ENCODE measurements around the gene DCAF15.
"Not testable (repeated sequence)": the region's sequence is repeated elsewhere in the genome, so short reads cannot be mapped to it uniquely, and the experiment has no call there.

Gene DCAF15, protein sequence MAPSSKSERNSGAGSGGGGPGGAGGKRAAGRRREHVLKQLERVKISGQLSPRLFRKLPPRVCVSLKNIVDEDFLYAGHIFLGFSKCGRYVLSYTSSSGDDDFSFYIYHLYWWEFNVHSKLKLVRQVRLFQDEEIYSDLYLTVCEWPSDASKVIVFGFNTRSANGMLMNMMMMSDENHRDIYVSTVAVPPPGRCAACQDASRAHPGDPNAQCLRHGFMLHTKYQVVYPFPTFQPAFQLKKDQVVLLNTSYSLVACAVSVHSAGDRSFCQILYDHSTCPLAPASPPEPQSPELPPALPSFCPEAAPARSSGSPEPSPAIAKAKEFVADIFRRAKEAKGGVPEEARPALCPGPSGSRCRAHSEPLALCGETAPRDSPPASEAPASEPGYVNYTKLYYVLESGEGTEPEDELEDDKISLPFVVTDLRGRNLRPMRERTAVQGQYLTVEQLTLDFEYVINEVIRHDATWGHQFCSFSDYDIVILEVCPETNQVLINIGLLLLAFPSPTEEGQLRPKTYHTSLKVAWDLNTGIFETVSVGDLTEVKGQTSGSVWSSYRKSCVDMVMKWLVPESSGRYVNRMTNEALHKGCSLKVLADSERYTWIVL

DNA sequence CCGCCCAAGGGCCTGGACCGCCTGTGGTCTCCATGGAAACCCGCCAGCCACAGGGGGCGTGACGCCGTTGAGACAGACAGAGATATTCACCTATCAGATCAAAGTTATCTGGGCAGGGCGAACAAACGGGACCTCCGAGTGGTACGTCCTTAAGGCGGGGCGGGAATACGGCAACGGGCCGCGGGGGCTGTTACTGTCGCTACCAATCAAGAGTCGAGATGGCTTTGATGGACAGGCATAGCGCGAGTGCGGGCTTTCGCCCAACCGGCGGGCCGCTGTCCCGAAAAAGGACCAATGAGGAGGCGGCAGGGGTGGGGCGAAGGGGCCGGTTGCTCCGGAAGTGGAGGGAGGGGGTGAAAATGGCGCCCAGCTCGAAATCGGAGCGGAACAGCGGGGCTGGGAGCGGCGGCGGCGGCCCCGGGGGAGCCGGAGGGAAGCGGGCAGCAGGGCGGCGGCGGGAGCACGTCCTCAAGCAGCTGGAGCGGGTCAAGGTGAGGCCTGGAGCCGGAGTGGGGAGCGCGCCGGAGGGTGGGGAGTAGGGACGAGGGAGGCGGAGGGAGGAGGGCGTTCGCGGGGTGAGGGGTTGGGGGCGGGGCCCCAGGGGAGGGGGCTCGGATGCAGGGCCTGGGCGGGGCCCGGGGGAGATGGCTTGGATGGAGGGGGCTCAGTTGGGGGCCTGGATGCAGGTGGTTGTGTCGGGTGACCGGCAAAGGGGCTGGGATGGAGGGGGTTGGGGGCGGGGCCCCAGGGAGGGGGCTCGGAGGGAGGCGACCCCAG, at the start of gene DCAF15:
Gene DCAF15, plus strand, starts transcription at position 356 of the 777 bp plus-strand sequence. Its CDS starts 4 bp downstream, at position 360.
- DNase-seq (ENCODE audit: low read depth in 2 of 2): peak; percentile 95

DNA sequence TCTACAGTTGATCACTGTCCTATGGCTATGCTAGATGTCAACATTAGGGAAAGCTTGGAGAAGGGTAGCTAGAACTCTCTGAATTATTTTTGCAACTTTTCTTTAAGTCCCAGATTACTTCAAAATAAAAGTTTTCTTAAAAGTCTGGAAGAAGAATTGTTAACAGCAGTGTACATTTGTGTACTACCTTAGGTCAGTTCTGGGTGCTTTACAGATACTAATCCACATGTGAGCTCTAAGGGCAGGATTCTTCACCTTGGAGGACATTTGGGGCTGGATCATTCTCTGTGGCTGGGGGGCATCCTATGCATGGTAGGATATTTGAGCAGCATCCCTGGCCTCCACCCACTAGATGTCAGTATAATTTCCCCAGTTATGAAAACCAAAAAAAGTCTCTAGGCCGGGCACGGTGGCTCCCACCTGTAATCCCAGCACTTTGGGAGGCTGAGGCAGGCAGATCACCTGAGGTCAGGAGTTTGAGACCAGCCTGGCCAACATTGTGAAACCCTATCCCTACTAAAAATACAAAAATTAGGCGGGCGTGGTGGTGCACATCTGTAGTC, 49.2 kb upstream of the DCAF15 start:
- DNase-seq (ENCODE audit: low read depth in 2 of 2): no peak

GRCh38 chr19:13905634-13906520, 46.4 kb upstream of the DCAF15 start, which contains the start of the genes BRME1 and CC2D1A:
Gene BRME1 (minus strand): TSS chr19:13906117. CDS start chr19:13904892, 1,225 bp downstream.
Gene CC2D1A (plus strand): TSS chr19:13906201. CDS start chr19:13906442, 241 bp downstream.
- peak; percentile 86 to 89 for DNase-seq (ENCODE audit: low read depth in 2 of 2)

GRCh38 chr19:13906521-13906904, 45.8 kb upstream of the DCAF15 start:
- DNase-seq (ENCODE audit: low read depth in 2 of 2): no peak

- DNase-seq (ENCODE audit: low read depth in 2 of 2): no peak
Observed at GRCh38 chr19:13906910-13907309, 45.4 kb upstream of the DCAF15 start.

GRCh38 chr19:13908674-13909073, 43.6 kb upstream of the DCAF15 start:
- DNase-seq (ENCODE audit: low read depth in 2 of 2): no peak

DNA sequence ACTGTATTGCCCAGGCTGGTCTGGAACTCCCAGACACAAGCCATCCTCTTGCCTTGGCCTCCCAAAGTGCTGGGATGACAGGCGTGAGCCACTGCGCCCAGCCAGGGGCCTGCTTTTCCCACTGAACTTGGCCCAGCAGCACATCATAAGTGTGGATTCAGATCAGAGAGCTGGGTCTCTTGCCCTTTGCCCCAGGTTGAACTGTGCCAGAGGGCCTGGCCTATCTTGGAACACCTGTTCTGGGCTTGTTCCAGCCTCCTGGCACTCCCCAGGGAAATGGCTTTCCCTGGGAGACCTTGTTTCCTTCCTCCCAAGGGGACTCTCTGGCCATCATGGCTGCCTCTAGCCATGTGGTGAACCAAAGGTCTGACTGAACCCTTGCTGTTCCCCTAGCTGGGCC, 42.9 kb upstream of the DCAF15 start:
- no peak for DNase-seq (ENCODE audit: low read depth in 2 of 2)

DNA sequence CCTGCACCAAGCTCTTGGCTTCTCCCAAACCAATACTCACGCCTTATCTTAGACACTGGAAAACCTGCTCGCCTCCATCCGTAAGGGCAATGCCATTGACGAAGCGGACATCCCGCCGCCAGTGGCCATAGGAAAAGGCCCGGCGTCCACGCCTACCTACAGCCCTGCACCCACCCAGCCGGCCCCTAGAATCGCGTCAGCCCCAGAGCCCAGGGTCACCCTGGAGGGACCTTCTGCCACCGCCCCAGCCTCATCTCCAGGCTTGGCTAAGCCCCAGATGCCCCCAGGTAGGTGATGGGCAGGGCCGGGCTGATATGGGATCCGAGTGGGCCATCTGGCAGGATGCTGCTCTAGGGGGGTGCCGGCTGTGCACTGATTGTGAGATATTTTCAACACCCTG, 39.0 kb upstream of the DCAF15 start:
- DNase-seq (ENCODE audit: low read depth in 2 of 2): no peak

DNA sequence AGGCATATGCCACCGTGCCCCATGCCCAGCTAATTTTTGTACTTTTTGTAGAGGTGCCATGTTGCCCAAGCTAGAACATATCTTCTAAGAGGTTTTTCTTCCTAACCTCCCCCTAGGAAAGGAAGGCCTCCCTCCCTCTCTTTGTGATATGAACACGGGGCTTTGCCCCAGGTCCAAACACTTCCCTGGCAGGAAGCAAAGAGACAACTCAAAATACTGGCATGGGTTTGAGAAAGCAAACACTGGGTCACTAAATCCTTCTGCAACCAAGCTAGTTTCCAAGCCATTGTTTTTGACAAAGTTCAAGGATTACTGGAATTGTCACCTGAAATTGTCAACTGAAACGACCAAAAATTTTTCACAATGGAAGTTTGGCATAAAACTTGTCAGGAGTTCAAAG, 37.5 kb upstream of the DCAF15 start:
- no peak for DNase-seq (ENCODE audit: low read depth in 2 of 2)

GRCh38 chr19:13917888-13918406, 34.4 kb upstream of the DCAF15 start:
- DNase-seq (ENCODE audit: low read depth in 2 of 2): no peak

GRCh38 chr19:13918726-13919411, 33.4 kb upstream of the DCAF15 start:
- DNase-seq (ENCODE audit: low read depth in 2 of 2): no peak

DNA sequence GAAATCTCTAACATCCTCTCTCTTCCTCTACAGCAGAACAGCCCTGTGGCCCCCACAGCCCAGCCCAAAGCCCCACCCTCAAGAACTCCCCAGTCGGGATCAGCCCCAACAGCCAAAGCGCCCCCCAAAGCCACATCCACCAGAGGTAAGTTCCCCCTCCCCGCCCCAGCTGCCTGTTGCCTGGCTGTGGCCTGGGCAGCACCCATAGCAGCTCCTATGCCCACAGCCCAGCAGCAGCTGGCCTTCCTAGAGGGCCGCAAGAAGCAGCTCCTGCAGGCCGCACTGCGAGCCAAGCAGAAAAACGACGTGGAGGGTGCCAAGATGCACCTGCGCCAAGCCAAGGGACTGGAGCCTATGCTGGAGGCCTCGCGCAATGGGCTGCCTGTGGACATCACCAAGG, 31.8 kb upstream of the DCAF15 start:
- no peak for DNase-seq (ENCODE audit: low read depth in 2 of 2)

DNA sequence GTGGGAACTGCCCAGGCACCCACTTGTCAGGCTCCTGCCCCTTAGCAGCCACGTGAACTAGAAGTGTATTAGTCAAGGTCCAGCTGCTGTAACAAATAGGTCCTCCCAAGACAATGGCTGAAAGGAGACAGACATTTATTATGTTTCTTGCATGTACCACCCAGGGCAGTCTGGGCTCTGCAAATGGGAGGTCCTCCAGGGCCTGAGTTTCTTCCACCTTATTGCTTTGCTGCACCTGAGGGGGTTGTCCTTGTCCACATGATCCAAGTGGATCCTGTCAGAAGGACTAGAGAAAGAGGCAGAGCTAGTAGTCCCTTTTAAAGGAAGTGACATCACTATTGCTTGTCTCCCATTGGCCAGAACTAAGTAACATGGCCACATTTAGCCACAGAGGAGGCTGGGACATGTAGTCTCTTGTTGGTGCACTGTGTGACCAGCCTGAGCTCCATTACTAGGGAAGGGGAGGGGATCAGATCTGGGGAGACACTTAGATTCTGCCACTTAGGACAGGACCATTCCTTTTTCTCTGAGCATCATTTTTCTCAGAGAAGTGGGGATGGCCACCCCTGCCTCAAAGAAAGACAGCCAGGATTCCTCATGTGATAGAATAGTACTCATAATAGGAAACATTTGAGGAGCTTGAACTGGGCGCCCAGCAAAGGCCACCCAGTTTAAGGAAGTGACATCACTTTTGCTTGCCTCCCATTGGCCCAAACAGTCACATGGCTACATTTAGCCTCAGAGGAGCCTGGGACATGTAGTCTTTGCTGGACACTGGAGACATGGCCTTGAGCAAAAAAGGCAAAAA, 31.2 kb upstream of the DCAF15 start:
- no peak for DNase-seq (ENCODE audit: low read depth in 2 of 2)

GRCh38 chr19:13922118-13922517, 30.2 kb upstream of the DCAF15 start:
- not testable (repeated sequence) for DNase-seq (ENCODE audit: low read depth in 2 of 2)

DNA sequence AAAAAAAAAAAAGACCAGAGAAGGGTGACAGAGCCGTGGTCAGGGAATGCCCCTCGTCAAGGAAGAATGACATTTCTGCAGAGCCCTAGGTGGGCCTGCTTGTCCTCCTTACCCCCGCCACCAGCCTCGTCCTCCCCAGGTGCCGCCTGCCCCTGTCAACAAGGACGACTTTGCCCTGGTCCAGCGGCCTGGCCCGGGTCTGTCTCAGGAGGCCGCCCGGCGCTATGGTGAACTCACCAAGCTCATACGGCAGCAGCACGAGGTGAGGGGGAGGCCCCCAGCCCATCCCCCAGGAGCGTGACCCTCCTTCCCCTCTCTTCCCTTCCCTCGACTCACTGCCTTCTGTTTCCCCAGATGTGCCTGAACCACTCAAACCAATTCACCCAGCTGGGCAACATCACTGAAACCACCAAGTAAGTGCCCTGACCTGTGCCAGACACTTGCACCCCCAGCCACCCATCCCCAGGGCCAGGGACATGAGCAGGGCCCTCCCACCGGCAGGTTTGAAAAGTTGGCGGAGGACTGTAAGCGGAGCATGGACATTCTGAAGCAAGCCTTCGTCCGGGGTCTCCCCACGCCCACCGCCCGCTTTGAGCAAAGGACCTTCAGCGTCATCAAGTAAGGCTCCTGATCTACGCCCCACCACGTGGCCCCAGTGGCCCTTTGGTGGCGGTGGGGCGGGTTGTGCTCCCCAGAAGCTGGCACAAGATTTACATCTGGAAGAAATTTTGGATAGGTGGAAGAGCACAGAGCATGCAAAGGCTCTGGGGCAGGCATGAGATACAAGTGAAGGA, 28.9 kb upstream of the DCAF15 start:
- DNase-seq (ENCODE audit: low read depth in 2 of 2): no peak

DNA sequence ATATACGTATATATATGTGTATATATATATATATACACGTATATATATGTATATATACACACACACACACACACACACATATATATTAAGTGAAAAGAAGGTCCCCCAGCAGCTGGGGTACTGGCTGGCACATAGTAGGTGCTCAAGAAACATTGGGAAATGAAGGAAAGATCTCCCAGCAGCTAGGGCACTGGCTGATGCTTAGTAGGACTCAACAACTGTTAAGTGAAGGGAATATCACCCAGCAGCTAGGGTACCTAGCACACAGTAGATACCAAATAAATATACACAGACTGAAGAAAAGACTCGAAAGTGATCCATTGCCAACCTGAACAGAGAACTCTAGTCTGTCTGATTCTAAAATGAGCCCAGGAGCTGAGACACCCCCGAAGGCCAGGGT, 26.3 kb upstream of the DCAF15 start:
- DNase-seq (ENCODE audit: low read depth in 2 of 2): no peak

GRCh38 chr19:13926715-13927114, 25.6 kb upstream of the DCAF15 start:
- DNase-seq (ENCODE audit: low read depth in 2 of 2): no peak

DNA sequence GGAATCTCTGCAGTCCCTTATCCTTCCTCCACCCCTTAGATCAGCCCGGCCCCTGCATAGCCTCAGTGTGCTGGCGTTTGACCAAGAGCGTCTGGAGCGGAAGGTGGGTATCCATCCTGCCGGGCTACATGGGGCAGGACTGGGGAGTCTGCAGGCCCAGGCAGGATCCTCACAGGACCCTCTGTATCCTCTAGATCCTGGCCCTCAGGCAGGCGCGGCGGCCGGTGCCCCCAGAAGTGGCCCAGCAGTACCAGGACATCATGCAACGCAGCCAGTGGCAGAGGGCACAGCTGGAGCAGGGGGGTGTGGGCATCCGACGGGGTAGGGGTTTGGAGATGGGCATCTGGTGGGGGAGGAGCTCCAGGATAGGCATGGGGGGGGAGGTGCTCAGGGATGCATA, 23.0 kb upstream of the DCAF15 start:
- DNase-seq (ENCODE audit: low read depth in 2 of 2): no peak

GRCh38 chr19:13929956-13930355, 22.4 kb upstream of the DCAF15 start:
- DNase-seq (ENCODE audit: low read depth in 2 of 2): no peak
